Loucy (cell line): ENCODE measurements around the gene IPO4.

Source experiments
- H2AFZ ChIP-seq: fragments of 200-600 bp; sonication (generic); 2 replicates; pipeline ENCODE4 v1.6.0; 2016; ENCODE audit warnings: antibody characterized with exemption, mild to moderate bottlenecking, low read length, moderate library complexity
- H3F3A ChIP-seq: fragments of 200-600 bp; 2 replicates; pipeline ENCODE4 v1.6.0; 2016; ENCODE audit warnings: antibody characterized with exemption, low read depth, mild to moderate bottlenecking
- H3K27me3 ChIP-seq: fragments of 200-600 bp; sonication (generic); 2 replicates; pipeline ENCODE4 v1.6.1; 2014; ENCODE audit warnings: low read length, mild to moderate bottlenecking; ENCODE audit not compliant: insufficient read depth, poor library complexity, severe bottlenecking
- H3K36me3 ChIP-seq: fragments of 200-600 bp; sonication (generic); 2 replicates; pipeline ENCODE4 v1.6.1; 2016; ENCODE audit warnings: low read length; ENCODE audit not compliant: insufficient read depth
- H3K4me1 ChIP-seq: fragments of 200-600 bp; sonication (generic); 2 replicates; pipeline ENCODE4 v1.5.1; 2014; ENCODE audit warnings: low read length, mild to moderate bottlenecking; ENCODE audit not compliant: insufficient read depth, poor library complexity, severe bottlenecking
- H3K4me2 ChIP-seq: fragments of 200-600 bp; sonication (generic); 2 replicates; pipeline ENCODE4 v1.6.0; 2014; ENCODE audit warnings: antibody characterized with exemption, low read length, low read depth, mild to moderate bottlenecking; ENCODE audit not compliant: poor library complexity, severe bottlenecking
- H3K4me3 ChIP-seq: fragments of 200-600 bp; sonication (generic); 2 replicates; pipeline ENCODE4 v1.5.1; 2014; ENCODE audit warnings: low read length, mild to moderate bottlenecking, mixed read lengths; ENCODE audit not compliant: poor library complexity, severe bottlenecking
- H3K79me2 ChIP-seq: fragments of 200-600 bp; sonication (generic); 2 replicates; pipeline ENCODE4 v1.6.1; 2014; ENCODE audit warnings: low read length; ENCODE audit not compliant: insufficient read depth
- H3K9ac ChIP-seq: fragments of 200-600 bp; sonication (generic); 2 replicates; pipeline ENCODE4 v1.6.0; 2014; ENCODE audit warnings: mild to moderate bottlenecking, low read depth, low read length, moderate library complexity; ENCODE audit not compliant: poor library complexity, severe bottlenecking
- H3K9me2 ChIP-seq: fragments of 200-600 bp; sonication (generic); replicated peaks from 2 replicates; pipeline ENCODE4 v1.6.1; 2016; ENCODE audit warnings: low read depth, low read length, mixed read lengths
- H3K9me3 ChIP-seq: fragments of 200-600 bp; sonication (generic); 2 replicates; pipeline ENCODE4 v1.6.1; 2014; ENCODE audit warnings: mild to moderate bottlenecking, antibody characterized with exemption, low read length, low read depth; ENCODE audit not compliant: insufficient read depth
- H4K20me1 ChIP-seq: fragments of 200-600 bp; sonication (generic); 2 replicates; pipeline ENCODE4 v1.6.0; 2014; ENCODE audit warnings: antibody characterized with exemption, low read length, mild to moderate bottlenecking; ENCODE audit not compliant: insufficient read depth, poor library complexity, severe bottlenecking
- CTCF ChIP-seq: fragments of 200-600 bp; sonication (generic); conservative IDR thresholded peaks from 2 replicates; pipeline ENCODE4 v1.5.1; 2014; ENCODE audit warnings: mild to moderate bottlenecking, antibody characterized with exemption, low read length
- EZH2phosphoT487 ChIP-seq: fragments of 200-600 bp; IDR thresholded peaks from 2 replicates; pipeline ENCODE4 v1.6.1; 2018; ENCODE audit warnings: antibody characterized with exemption, mild to moderate bottlenecking, moderate library complexity, borderline replicate concordance

Gene IPO4

DNA sequence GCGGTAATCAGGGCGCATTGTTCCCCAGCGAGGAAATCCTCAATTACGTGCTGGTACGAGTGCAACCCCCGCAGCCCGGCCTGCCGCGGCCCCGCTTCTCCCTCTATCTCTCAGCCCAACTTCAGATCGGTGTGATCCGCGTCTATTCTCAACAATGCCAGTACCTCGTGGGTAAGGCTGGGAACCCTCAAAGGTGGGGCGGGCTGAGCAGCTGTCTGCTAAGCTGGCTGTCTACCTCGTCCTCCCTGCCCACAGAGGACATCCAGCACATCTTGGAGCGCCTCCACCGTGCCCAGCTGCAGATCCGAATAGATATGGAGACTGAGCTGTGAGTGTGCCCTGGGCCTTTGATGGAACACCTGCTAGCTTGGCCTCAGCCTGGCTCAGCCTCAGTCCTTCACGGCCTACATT, 15.7 kb downstream of the IPO4 start:
- Histone ChIP-seq H3K4me2 (no peak overlapping the region), H3K4me3 (no peak overlapping the region)

GRCh38 chr14:24172261-24172860, 16.3 kb downstream of the IPO4 start:
- Histone ChIP-seq H3K4me3 (no peak overlapping the region), H3K79me2 (no peaks in the 10 kb centered on the region), H3K9me3 (no peaks in the 10 kb centered on the region), H3F3A (no peaks in the 10 kb centered on the region), H3K27me3 (no peaks in the 10 kb centered on the region), H4K20me1 (no peaks in the 10 kb centered on the region), H3K36me3 (no peaks in the 10 kb centered on the region), H3K9me2 (no peaks in the 10 kb centered on the region), H3K4me2 (no peak overlapping the region), H3K4me1 (no peaks in the 10 kb centered on the region), H3K9ac (no peak overlapping the region), H2AFZ (no peak overlapping the region)
- TF ChIP-seq EZH2phosphoT487 = no peak
- TF ChIP-seq CTCF = no peak

More for the DNA sequence above, 15.7 kb downstream of the IPO4 start:
- no peaks in the 10 kb centered on the region for H3K9me3 ChIP-seq
- no peaks in the 10 kb centered on the region for H3F3A ChIP-seq
- no peaks in the 10 kb centered on the region for H3K79me2 ChIP-seq
- TF ChIP-seq CTCF (no peak), EZH2phosphoT487 (no peak)
- no peaks in the 10 kb centered on the region for H3K27me3 ChIP-seq
- no peaks in the 10 kb centered on the region for H3K36me3 ChIP-seq
- no peaks in the 10 kb centered on the region for H4K20me1 ChIP-seq
- H3K4me1 ChIP-seq = no peaks in the 10 kb centered on the region
- no peak overlapping the region for H2AFZ ChIP-seq
- no peaks in the 10 kb centered on the region for H3K9me2 ChIP-seq
- H3K9ac ChIP-seq = no peak overlapping the region

DNA sequence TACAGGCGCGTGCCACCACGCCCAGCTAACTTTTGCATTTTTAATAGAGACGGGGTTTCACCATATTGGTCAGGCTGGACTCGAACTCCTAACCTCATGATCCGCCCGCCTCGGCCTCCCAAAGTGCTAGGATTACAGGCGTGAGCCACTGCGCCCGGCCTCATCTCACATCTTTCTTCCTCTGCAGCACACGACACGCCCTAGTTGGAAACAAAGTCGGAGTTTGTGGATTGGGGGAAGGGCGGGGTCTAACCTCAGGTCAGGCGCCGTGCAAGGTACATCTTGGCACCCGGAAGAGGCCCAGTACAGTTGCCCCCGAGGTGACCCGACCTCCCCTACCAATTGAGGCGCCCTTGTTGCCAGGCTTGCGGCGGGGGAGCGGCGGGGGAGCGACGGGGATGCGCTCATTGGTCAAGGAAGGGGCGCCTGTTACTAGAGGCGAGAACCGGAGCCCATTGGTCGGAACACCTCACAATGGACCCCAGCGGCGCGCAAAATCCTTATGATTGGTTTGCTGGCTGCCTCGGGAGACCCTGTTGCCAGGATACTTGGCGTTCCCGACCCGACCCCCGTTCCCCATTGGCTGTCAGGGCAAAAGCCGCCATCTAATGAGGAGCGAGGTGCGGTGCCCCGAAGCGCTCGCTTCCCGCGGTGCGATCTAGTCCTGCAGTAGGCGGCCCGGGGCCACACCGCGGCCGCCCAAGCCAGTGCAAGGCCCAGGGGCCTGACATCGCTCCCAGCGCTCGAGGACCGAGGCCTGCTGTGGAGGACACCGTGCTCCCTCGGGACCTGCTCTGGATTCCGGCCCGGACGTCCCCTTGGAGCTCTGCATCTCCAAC, 17.0 kb downstream of the IPO4 start, which contains the start of gene REC8:
Gene REC8, plus strand, starts transcription at position 659 of the 839 bp plus-strand sequence. CDS start 473 bp downstream, outside the sequence.
- Histone ChIP-seq H3K27me3 (no peaks in the 10 kb centered on the region), H2AFZ (no peak within 1 kb of the TSS), H3K9me3 (no peaks in the 10 kb centered on the region), H3K9ac (no peak within 1 kb of the TSS), H3K36me3 (no peaks in the 10 kb centered on the region), H3K4me2 (no peak within 1 kb of the TSS), H3K4me1 (no peaks in the 10 kb centered on the region), H3K9me2 (no peaks in the 10 kb centered on the region), H3K4me3 (no peak within 1 kb of the TSS), H3F3A (no peaks in the 10 kb centered on the region), H4K20me1 (no peaks in the 10 kb centered on the region), H3K79me2 (no peaks in the 10 kb centered on the region)
- TF ChIP-seq EZH2phosphoT487 (no peak), CTCF (no peak)
